Measurements from ENCODE around the gene DCAF8.

GRCh38 chr1:160239582-160240299 is 22.6 kb downstream of the DCAF8 start:
- no peak for TF ChIP-seq RAD21 (IDR thresholded peaks at IDR 0.05; ENCODE audit: low read length)
- TF ChIP-seq, protein P1, sequence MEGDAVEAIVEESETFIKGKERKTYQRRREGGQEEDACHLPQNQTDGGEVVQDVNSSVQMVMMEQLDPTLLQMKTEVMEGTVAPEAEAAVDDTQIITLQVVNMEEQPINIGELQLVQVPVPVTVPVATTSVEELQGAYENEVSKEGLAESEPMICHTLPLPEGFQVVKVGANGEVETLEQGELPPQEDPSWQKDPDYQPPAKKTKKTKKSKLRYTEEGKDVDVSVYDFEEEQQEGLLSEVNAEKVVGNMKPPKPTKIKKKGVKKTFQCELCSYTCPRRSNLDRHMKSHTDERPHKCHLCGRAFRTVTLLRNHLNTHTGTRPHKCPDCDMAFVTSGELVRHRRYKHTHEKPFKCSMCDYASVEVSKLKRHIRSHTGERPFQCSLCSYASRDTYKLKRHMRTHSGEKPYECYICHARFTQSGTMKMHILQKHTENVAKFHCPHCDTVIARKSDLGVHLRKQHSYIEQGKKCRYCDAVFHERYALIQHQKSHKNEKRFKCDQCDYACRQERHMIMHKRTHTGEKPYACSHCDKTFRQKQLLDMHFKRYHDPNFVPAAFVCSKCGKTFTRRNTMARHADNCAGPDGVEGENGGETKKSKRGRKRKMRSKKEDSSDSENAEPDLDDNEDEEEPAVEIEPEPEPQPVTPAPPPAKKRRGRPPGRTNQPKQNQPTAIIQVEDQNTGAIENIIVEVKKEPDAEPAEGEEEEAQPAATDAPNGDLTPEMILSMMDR (conservative IDR thresholded peaks at IDR 0.05; ENCODE audit: low read depth, low read length) = no peak
- TF ChIP-seq CEBPB (IDR thresholded peaks at IDR 0.05; ENCODE audit: low read depth, low read length) = no peak
- no peak for TF ChIP-seq POLR2A (IDR thresholded peaks at IDR 0.05; ENCODE audit: low read depth, low read length)
- no peak for TF ChIP-seq SMC3 (IDR thresholded peaks at IDR 0.05; ENCODE audit: low read depth, low read length)
- TF ChIP-seq CHD1 (IDR thresholded peaks at IDR 0.05; ENCODE audit: low read depth, low read length) = no peak
- TF ChIP-seq RFX5 (IDR thresholded peaks at IDR 0.05; ENCODE audit: low read depth, low read length) = no peak
- no peak for TF ChIP-seq RCOR1 (IDR thresholded peaks at IDR 0.05; ENCODE audit: insufficient replicate concordance, low read length)
- TF ChIP-seq MAZ (IDR thresholded peaks at IDR 0.05; ENCODE audit: borderline replicate concordance, low read depth, low read length) = no peak

Data from IMR-90 (cell line).